GM12878 (cell line): ENCODE data around the gene SLIT2. TPM values are rescaled to one million over a fixed set of nuclear protein-coding genes. Genes with fewer than 3 reads are reported as not detected.

Experiments
- ATAC-seq: fragments of 200-7000 bp; cut with Tn5 transposase; 3 replicates; pipeline ENCODE4 v1.9.1; 2020; ENCODE audit warnings: mild to moderate bottlenecking, moderate library complexity
- BruUV-seq: library from RNA; stranded (reverse); fragments of 400-500 nt; replicated peaks from 2 replicates; lab custom pipeline; 2021; lab: Mats Ljungman, UMichigan
- CTCF ChIA-PET: fragments of 300-600 bp; sonication (Branson Sonifier 250); formaldehyde crosslinking; extraction: SDS; loops from one replicate; lab custom pipeline; 2021; ENCODE audit warnings: inconsistent platforms; lab: Yijun Ruan, JAX
- POLR2A ChIA-PET: fragments of 350-600 bp; formaldehyde crosslinking; extraction: SDS; loops from one replicate; lab custom pipeline; 2021; ENCODE audit warnings: inconsistent platforms; lab: Charles Lee
- RAD21 ChIA-PET: fragments of 300-600 bp; sonication (Branson Sonifier 250); formaldehyde crosslinking; loops from one replicate; lab custom pipeline; 2023; ENCODE audit warnings: antibody characterized with exemption; ENCODE audit not compliant: unreplicated experiment; lab: Charles Lee
- SMC1A ChIA-PET: fragments of 300-600 bp; sonication (Branson Sonifier 250); formaldehyde crosslinking; loops from one replicate; lab custom pipeline; 2023; ENCODE audit not compliant: unreplicated experiment, uncharacterized antibody; lab: Charles Lee
- DNase-seq: peaks from one replicate; pipeline ENCODE4 v3.0.0-alpha.2; 2011; ENCODE audit warnings: low read depth, low spot score
- FAIRE-seq: peaks from 3 replicates; lab custom pipeline; 2011; peaks lifted over from hg19 to GRCh38; lab: Jason Lieb, UNC
- H2AFZ ChIP-seq: 2 replicates; pipeline ENCODE4 v1.6.0; 2011; ENCODE audit warnings: low read depth, low read length, control low read depth; ENCODE audit not compliant: control insufficient read depth
- H3K27ac ChIP-seq: 2 replicates; pipeline ENCODE4 v1.5.1; 2011; ENCODE audit warnings: control low read depth; ENCODE audit not compliant: control insufficient read depth, insufficient read depth
- H3K27me3 ChIP-seq, 2 experiments: replicated peaks in 1 of 2; 2 replicates each; pipeline versions ENCODE4 v1.6.0 to v1.6.1; 2011; ENCODE audit warnings: low read length in 1 of 2; ENCODE audit not compliant: control insufficient read depth in 2 of 2, insufficient read depth in 2 of 2
- H3K36me3 ChIP-seq, 2 experiments: 2 replicates each; pipeline ENCODE4 v1.5.1; 2011; ENCODE audit warnings: low read length in 1 of 2; ENCODE audit not compliant: control insufficient read depth in 2 of 2, insufficient read depth in 2 of 2
- H3K4me1 ChIP-seq: 2 replicates; pipeline ENCODE4 v1.6.1; 2011; ENCODE audit warnings: mild to moderate bottlenecking, low read length, moderate library complexity, mixed read lengths; ENCODE audit not compliant: control insufficient read depth, insufficient read depth
- H3K4me2 ChIP-seq: 2 replicates; pipeline ENCODE4 v1.6.0; 2011; ENCODE audit warnings: control low read depth; ENCODE audit not compliant: control insufficient read depth, insufficient read depth
- H3K4me3 ChIP-seq: fragments of 200-600 bp; sonication (generic); 2 replicates; pipeline ENCODE4 v1.5.1; 2016
- H3K79me2 ChIP-seq: 2 replicates; pipeline ENCODE4 v1.6.0; 2011; ENCODE audit warnings: low read length; ENCODE audit not compliant: control insufficient read depth, insufficient read depth
- H3K9ac ChIP-seq: 2 replicates; pipeline ENCODE4 v1.8.0; 2011; ENCODE audit warnings: low read length, control low read depth, mixed read lengths; ENCODE audit not compliant: control insufficient read depth, insufficient read depth
- H3K9me3 ChIP-seq: replicated peaks from 3 replicates; pipeline ENCODE4 v1.5.1; 2011; ENCODE audit warnings: mild to moderate bottlenecking, low read length; ENCODE audit not compliant: control insufficient read depth, insufficient read depth
- H4K20me1 ChIP-seq: 2 replicates; pipeline ENCODE4 v1.6.0; 2011; ENCODE audit not compliant: control insufficient read depth, insufficient read depth
- ATF7 ChIP-seq: fragments of 450-650 bp; IDR thresholded peaks from 2 replicates; pipeline ENCODE4 v1.6.1; 2016; ENCODE audit warnings: low read depth, mild to moderate bottlenecking
- CBFB ChIP-seq: IDR thresholded peaks from 2 replicates; pipeline ENCODE4 v1.6.1; 2016; ENCODE audit warnings: antibody characterized with exemption, low read depth
- CHD2 ChIP-seq: IDR thresholded peaks from 2 replicates; pipeline ENCODE4 v1.6.1; 2011; ENCODE audit warnings: low read depth, low read length, improper control_type of control experiment, borderline replicate concordance
- CHD4 ChIP-seq: fragments of 200-600 bp; sonication (generic); IDR thresholded peaks from 2 replicates; pipeline ENCODE4 v1.6.1; 2016; ENCODE audit warnings: mild to moderate bottlenecking
- EP300 ChIP-seq, 2 experiments: fragments of 150-350 bp in 1 of 2; IDR thresholded peaks; 2 replicates each; pipeline ENCODE4 v1.6.1; 2011 to 2012; ENCODE audit warnings: low read depth in 2 of 2, low read length in 2 of 2, borderline replicate concordance in 1 of 2, improper control_type of control experiment in 1 of 2, inconsistent platforms in 1 of 2; ENCODE audit not compliant: control insufficient read depth in 1 of 2
- EZH2 ChIP-seq: IDR thresholded peaks from 2 replicates; pipeline ENCODE4 v1.6.1; 2012; ENCODE audit warnings: low read depth, mild to moderate bottlenecking, control low read depth, inconsistent platforms, low read length, borderline replicate concordance; ENCODE audit not compliant: control insufficient read depth
- HDGF ChIP-seq: fragments of 450-650 bp; IDR thresholded peaks from 2 replicates; pipeline ENCODE4 v1.6.1; 2016; ENCODE audit warnings: antibody characterized with exemption
- KLF5 ChIP-seq: fragments of 450-650 bp; IDR thresholded peaks from 2 replicates; pipeline ENCODE4 v1.6.1; 2014; ENCODE audit warnings: mild to moderate bottlenecking; ENCODE audit not compliant: partially characterized antibody
- MTA2 ChIP-seq: fragments of 450-650 bp; IDR thresholded peaks from 2 replicates; pipeline ENCODE4 v1.6.1; 2016; ENCODE audit warnings: low read depth, mild to moderate bottlenecking, moderate library complexity
- NFIC ChIP-seq: IDR thresholded peaks from 2 replicates; pipeline ENCODE4 v1.6.1; 2012; ENCODE audit warnings: low read depth, mild to moderate bottlenecking, inconsistent platforms, low read length, moderate library complexity
- POLR2AphosphoS5 ChIP-seq: IDR thresholded peaks from 2 replicates; pipeline ENCODE4 v1.6.1; 2011; ENCODE audit warnings: mild to moderate bottlenecking, low read length, inconsistent platforms
- RB1 ChIP-seq: fragments of 450-650 bp; formaldehyde crosslinking; IDR thresholded peaks from 2 replicates; pipeline ENCODE4 v1.6.1; 2017; ENCODE audit warnings: mild to moderate bottlenecking, borderline replicate concordance
- SMAD5 ChIP-seq: IDR thresholded peaks from 2 replicates; pipeline ENCODE4 v1.6.1; 2016; ENCODE audit warnings: antibody characterized with exemption, low read depth
- TAF1 ChIP-seq: IDR thresholded peaks from 2 replicates; pipeline ENCODE4 v1.6.1; 2011; ENCODE audit warnings: mild to moderate bottlenecking, low read depth, low read length, borderline replicate concordance
- WRNIP1 ChIP-seq: IDR thresholded peaks from 2 replicates; pipeline ENCODE4 v1.6.1; 2011; ENCODE audit warnings: low read depth, low read length, improper control_type of control experiment, borderline replicate concordance
- ZNF384 ChIP-seq: IDR thresholded peaks from 2 replicates; pipeline ENCODE4 v1.6.1; 2012; ENCODE audit warnings: low read depth, mild to moderate bottlenecking, low read length, improper control_type of control experiment, borderline replicate concordance
- WGBS: methylation state at CpG from one replicate; pipeline ENCODE4 v1.1.6; 2016; ENCODE audit warnings: low lambda C conversion rate; ENCODE audit not compliant: insufficient replicate concordance, insufficient coverage; ENCODE audit errors: missing lambda C conversion rate; 5-methylcytosine and 5-hydroxymethylcytosine counted together
- in situ Hi-C: fragments of 300-500 bp; cut with MboI; formaldehyde crosslinking; loops from 9 replicates; pipeline ENCODE4 v1.14.3; 2018; ENCODE audit warnings: mixed read lengths
- intact Hi-C: fragments of 100-400 bp; cut with micrococcal nuclease; formaldehyde crosslinking; loops from one replicate; pipeline ENCODE4 v1.14.2; 2022; ENCODE audit not compliant: unreplicated experiment
- polyA plus RNA-seq, 11 experiments: library from polyadenylated mRNA; depleted of rRNA in 4 of 11; unstranded in 6 of 11; stranded (reverse) in 5 of 11; fragments of >200 nt; fragmentation: Nextera tagmentation in 4 of 11; fragmentation: Illumina TruSeq in 1 of 11; extraction: Ambion mirVana in 4 of 11; extraction: Trizol in 1 of 11; gene quantifications; 1 replicate in 1 of 11; 2 replicates in 10 of 11; pipeline versions ENCODE4 v1.2.1 to v1.2.3, GENCODE V29; 2011 to 2016; ENCODE audit warnings: inconsistent platforms in 2 of 11, missing spikeins in 2 of 11, low read depth in 1 of 11
- total RNA-seq, 4 experiments: library from RNA; depleted of rRNA in 3 of 4; stranded (reverse); fragments of >200 nt in 3 of 4; fragmentation: Illumina TruSeq in 1 of 4; extraction: Trizol in 1 of 4; gene quantifications; 2 replicates each; pipeline versions ENCODE4 v1.2.1 to v1.2.3, GENCODE V29; 2013 to 2021
- TF ChIP-seq, protein P1 (sequence below): IDR thresholded peaks from 2 replicates; pipeline ENCODE4 v1.6.1; 2012; ENCODE audit warnings: low read depth, low read length, improper control_type of control experiment
- TF ChIP-seq, protein P2 (sequence below): IDR thresholded peaks from 2 replicates; pipeline ENCODE4 v1.6.1; 2012; ENCODE audit warnings: low read length, inconsistent platforms
- TF ChIP-seq, protein P3 (sequence below), 3 experiments: IDR thresholded peaks in 2 of 3; conservative IDR thresholded peaks in 1 of 3; 2 replicates each; pipeline ENCODE4 v1.5.1; 2011; ENCODE audit warnings: low read depth in 3 of 3, low read length in 3 of 3, mild to moderate bottlenecking in 3 of 3, control low read depth in 2 of 3, moderate library complexity in 2 of 3, inconsistent platforms in 1 of 3, mixed read lengths in 1 of 3; ENCODE audit not compliant: control insufficient read depth in 2 of 3, insufficient read depth in 1 of 3; ENCODE audit errors: extremely low read depth in 1 of 3

Gene SLIT2
- total and polyA plus RNA-seq, 10 of the 15 experiments (the other 5 are each of a cell fraction or from before 2014, with no cell fraction given): 0.01 to 0.05 TPM; not detected in 8

DNA sequence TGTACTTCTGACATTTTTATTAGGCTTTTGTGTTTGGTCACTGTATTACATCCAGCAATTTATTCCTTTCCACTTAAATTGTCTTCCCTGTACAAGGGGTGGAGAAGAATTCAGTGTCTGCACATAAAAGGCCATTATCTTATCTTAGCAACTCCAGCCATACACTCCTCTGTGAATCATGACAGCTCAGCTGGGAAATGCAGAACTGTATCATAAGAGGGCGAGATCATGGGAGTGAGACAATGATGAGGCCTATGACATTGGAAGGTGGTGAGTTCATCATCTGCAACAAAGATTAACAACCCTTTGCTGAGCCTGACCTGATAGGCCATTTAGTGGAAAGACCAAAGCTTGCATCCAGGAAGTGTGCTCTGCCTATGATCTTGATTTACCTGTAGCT lies 33.3 kb downstream of the SLIT2 start:
- FAIRE-seq (no peak), DNase-seq (no peak), ATAC-seq (no peak)
- Histone ChIP-seq H3K4me3 (no peak overlapping the region), H3K79me2 (no peaks in the 10 kb centered on the region), H3K4me2 (no peak overlapping the region), H3K9me3 (no peaks in the 10 kb centered on the region), H3K27ac (no peak overlapping the region), H3K27me3 (no peaks in the 10 kb centered on the region), H3K4me1 (no peaks in the 10 kb centered on the region), H2AFZ (no peak overlapping the region), H4K20me1 (no peaks in the 10 kb centered on the region), H3K9ac (no peak overlapping the region), H3K36me3 (no peaks in the 10 kb centered on the region)
- intact Hi-C loops: no loop called here
- WGBS: 4% methylated on average over 1 of the region's 1 CpG
- RAD21 ChIA-PET: no interaction called here
- CTCF ChIA-PET: no interaction called here
- in situ Hi-C loops: no loop called here
- TF ChIP-seq POLR2AphosphoS5: no peak
- no peak for TF ChIP-seq ATF7
- TF ChIP-seq ZNF384: no peak
- no peak for TF ChIP-seq EZH2
- TF ChIP-seq CHD2: no peak
- no peak for TF ChIP-seq CBFB
- TF ChIP-seq WRNIP1: no peak
- no peak for TF ChIP-seq HDGF
- no peak for TF ChIP-seq CHD4
- no peak for TF ChIP-seq TAF1
- TF ChIP-seq, protein P1, sequence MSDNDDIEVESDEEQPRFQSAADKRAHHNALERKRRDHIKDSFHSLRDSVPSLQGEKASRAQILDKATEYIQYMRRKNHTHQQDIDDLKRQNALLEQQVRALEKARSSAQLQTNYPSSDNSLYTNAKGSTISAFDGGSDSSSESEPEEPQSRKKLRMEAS: no peak
- TF ChIP-seq KLF5: no peak
- TF ChIP-seq RB1: no peak
- TF ChIP-seq EP300 (IDR thresholded peaks at IDR 0.05; ENCODE audit: borderline replicate concordance in 1 of 2, control insufficient read depth in 1 of 2, low read depth in 2 of 2, low read length in 2 of 2): no peak
- TF ChIP-seq MTA2: no peak
- no peak for TF ChIP-seq NFIC
- TF ChIP-seq SMAD5: no peak
- TF ChIP-seq, protein P2, sequence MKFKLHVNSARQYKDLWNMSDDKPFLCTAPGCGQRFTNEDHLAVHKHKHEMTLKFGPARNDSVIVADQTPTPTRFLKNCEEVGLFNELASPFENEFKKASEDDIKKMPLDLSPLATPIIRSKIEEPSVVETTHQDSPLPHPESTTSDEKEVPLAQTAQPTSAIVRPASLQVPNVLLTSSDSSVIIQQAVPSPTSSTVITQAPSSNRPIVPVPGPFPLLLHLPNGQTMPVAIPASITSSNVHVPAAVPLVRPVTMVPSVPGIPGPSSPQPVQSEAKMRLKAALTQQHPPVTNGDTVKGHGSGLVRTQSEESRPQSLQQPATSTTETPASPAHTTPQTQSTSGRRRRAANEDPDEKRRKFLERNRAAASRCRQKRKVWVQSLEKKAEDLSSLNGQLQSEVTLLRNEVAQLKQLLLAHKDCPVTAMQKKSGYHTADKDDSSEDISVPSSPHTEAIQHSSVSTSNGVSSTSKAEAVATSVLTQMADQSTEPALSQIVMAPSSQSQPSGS: no peak
- TF ChIP-seq, protein P3, sequence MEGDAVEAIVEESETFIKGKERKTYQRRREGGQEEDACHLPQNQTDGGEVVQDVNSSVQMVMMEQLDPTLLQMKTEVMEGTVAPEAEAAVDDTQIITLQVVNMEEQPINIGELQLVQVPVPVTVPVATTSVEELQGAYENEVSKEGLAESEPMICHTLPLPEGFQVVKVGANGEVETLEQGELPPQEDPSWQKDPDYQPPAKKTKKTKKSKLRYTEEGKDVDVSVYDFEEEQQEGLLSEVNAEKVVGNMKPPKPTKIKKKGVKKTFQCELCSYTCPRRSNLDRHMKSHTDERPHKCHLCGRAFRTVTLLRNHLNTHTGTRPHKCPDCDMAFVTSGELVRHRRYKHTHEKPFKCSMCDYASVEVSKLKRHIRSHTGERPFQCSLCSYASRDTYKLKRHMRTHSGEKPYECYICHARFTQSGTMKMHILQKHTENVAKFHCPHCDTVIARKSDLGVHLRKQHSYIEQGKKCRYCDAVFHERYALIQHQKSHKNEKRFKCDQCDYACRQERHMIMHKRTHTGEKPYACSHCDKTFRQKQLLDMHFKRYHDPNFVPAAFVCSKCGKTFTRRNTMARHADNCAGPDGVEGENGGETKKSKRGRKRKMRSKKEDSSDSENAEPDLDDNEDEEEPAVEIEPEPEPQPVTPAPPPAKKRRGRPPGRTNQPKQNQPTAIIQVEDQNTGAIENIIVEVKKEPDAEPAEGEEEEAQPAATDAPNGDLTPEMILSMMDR (IDR thresholded peaks at IDR 0.05 in 2 of 3, conservative IDR thresholded peaks at IDR 0.05 in 1 of 3; ENCODE audit: control insufficient read depth in 2 of 3, extremely low read depth in 1 of 3, insufficient read depth in 1 of 3, low read depth in 3 of 3, low read length in 3 of 3): no peak
- BruUV-seq: no TSS peak
- SMC1A ChIA-PET: interaction anchor here (1.0 kb wide), 1 partner anchor 925 kb away, joined by 3 read pairs; no protein-coding TSS in a partner anchor
- POLR2A ChIA-PET: no interaction called here
